Gastroesophageal sphincter (tissue), 4 donors: Measurements from ENCODE around the gene MRPL23. TPM values are rescaled to one million over a fixed set of nuclear protein-coding genes. Genes with fewer than 3 reads are reported as not detected.

Experiments used
- ATAC-seq: fragments of 150-250 bp; one replicate; pipeline ENCODE4 v1.9.1; 2016; ENCODE audit warnings: mild to moderate bottlenecking, moderate library complexity
- H3K27ac ChIP-seq, 4 donors: fragments of 200-600 bp; sonication (generic) in 3 of 4; 1 replicate in 3 of 4; 2 replicates in 1 of 4; pipeline ENCODE4 v1.5.1; 2016 to 2019
- H3K27me3 ChIP-seq: fragments of 200-600 bp; sonication (generic); one replicate; pipeline ENCODE4 v1.5.1; 2019
- H3K36me3 ChIP-seq, 2 donors: fragments of 200-600 bp; sonication (generic); one replicate each; pipeline ENCODE4 v1.5.1; 2019; ENCODE audit warnings: control low read depth in 1 of 2
- H3K4me1 ChIP-seq, 3 donors: fragments of 200-600 bp; sonication (generic); 1 replicate in 2 of 3; 2 replicates in 1 of 3; pipeline ENCODE4 v1.5.1; 2016 to 2019; ENCODE audit warnings: control low read depth in 2 of 3
- H3K4me3 ChIP-seq, 2 donors: fragments of 200-600 bp; sonication (generic); one replicate each; pipeline ENCODE4 v1.5.1; 2019; ENCODE audit warnings: mild to moderate bottlenecking in 1 of 2, moderate library complexity in 1 of 2
- H3K9me3 ChIP-seq, 3 donors: fragments of 200-600 bp; sonication (generic); one replicate each; pipeline ENCODE4 v1.5.1; 2017 to 2019; ENCODE audit warnings: control low read depth in 2 of 3
- EP300 ChIP-seq: sonication (generic); formaldehyde crosslinking; IDR thresholded peaks from one replicate; pipeline ENCODE4 v1.6.1; 2017; ENCODE audit warnings: antibody characterized with exemption, mild to moderate bottlenecking
- POLR2A ChIP-seq, 2 donors: fragments of 450-650 bp; IDR thresholded peaks; one replicate each; pipeline ENCODE4 v1.6.1; 2017; ENCODE audit warnings: antibody characterized with exemption in 2 of 2, mild to moderate bottlenecking in 2 of 2, moderate library complexity in 1 of 2
- POLR2AphosphoS5 ChIP-seq: sonication (generic); formaldehyde crosslinking; IDR thresholded peaks from one replicate; pipeline ENCODE4 v1.6.1; 2017; ENCODE audit warnings: antibody characterized with exemption
- WGBS, 2 donors: methylation state at CpG; one replicate each; pipeline ENCODE4 v1.1.5; 2018; ENCODE audit warnings: low coverage in 1 of 2; 5-methylcytosine and 5-hydroxymethylcytosine counted together
- total RNA-seq, 4 donors: library from RNA; depleted of rRNA; stranded (reverse); fragments of >200 nt; gene quantifications; one replicate each; pipeline ENCODE4 v1.1.0, GENCODE V29; 2016
- TF ChIP-seq, protein P1 (sequence below), 4 experiments: fragments of 200-600 bp in 2 of 4; fragments of 450-650 bp in 2 of 4; sonication (generic) in 1 of 4; IDR thresholded peaks; one replicate each; pipeline ENCODE4 v1.5.1; 2017 to 2019; ENCODE audit warnings: antibody characterized with exemption in 4 of 4, mild to moderate bottlenecking in 2 of 4, moderate library complexity in 2 of 4

Gene MRPL23
- total RNA-seq, 4 donors from 2014 or later = 87.0 to 132 (median 106) TPM

GRCh38 chr11:1924646-1925372 is 22.3 kb upstream of the MRPL23 start:
- 80 to 89% methylated on average over 1 to 9 of the region's 21 CpGs for WGBS, 2 donors
- Histone ChIP-seq H3K36me3 (no peaks in the 10 kb centered on the region), H3K27me3 (peaks cover 15% of the 10 kb centered on the region), H3K4me1 (peaks cover 0 to 45% (median 33%) of the 10 kb centered on the region in 3 donors), H3K4me3 (no peak overlapping the region), H3K9me3 (no peaks in the 10 kb centered on the region), H3K27ac (peak overlapping the region in 1 of 4 donors; percentile 30)
- TF ChIP-seq EP300 (no peak), POLR2A (IDR thresholded peaks at IDR 0.05) (no peak), POLR2AphosphoS5 (no peak)
- TF ChIP-seq, protein P1, sequence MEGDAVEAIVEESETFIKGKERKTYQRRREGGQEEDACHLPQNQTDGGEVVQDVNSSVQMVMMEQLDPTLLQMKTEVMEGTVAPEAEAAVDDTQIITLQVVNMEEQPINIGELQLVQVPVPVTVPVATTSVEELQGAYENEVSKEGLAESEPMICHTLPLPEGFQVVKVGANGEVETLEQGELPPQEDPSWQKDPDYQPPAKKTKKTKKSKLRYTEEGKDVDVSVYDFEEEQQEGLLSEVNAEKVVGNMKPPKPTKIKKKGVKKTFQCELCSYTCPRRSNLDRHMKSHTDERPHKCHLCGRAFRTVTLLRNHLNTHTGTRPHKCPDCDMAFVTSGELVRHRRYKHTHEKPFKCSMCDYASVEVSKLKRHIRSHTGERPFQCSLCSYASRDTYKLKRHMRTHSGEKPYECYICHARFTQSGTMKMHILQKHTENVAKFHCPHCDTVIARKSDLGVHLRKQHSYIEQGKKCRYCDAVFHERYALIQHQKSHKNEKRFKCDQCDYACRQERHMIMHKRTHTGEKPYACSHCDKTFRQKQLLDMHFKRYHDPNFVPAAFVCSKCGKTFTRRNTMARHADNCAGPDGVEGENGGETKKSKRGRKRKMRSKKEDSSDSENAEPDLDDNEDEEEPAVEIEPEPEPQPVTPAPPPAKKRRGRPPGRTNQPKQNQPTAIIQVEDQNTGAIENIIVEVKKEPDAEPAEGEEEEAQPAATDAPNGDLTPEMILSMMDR (IDR thresholded peaks at IDR 0.05) = no peak
- no peak for ATAC-seq

DNA sequence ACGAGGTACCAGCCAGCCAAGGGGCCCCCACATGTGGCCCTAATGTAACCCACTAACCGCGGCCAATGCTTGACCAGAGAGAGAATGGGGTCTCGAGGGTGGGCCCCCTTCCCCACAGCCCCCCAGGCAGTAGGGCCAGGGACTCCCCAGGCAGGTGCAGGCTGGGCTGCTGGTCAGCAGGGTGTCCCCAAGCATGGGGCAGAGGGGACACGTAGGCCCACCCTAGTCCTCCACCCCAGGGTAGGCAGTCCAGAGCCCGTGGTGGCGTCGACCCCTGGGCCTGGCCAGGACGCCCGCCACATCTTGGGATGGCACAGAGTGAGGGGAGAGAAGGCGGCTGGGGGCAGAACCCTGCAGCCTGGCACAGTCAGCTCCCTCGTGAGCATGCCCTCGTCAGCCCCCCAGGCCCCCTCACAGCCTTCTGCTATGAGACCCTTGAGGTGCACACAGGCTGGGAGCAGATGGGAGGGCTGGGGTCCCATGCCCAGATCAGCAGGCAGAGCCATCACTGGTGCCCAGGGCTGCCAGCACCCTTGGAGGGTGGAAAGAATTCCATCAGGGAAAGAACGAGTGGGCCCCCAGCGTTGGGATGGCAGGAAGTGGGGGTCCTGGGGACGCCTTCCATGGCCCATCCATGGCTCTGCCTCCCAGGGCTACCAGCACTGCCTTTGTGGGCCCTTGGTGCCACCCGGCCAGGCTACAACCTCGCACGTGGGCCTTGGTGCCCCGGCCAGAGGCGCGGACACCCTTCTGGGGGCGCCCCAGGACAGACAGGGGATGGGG is 21.6 kb upstream of the MRPL23 start:
- WGBS, 2 donors = 83% methylated on average over 1 of the region's 23 CpGs; no CpG with 5 or more reads in 1 of the 2 donors
- Histone ChIP-seq H3K4me1 (peaks cover 0 to 45% (median 33%) of the 10 kb centered on the region in 3 donors), H3K9me3 (no peaks in the 10 kb centered on the region), H3K27me3 (peaks cover 11% of the 10 kb centered on the region), H3K27ac (peak overlapping the region in 1 of 4 donors; percentile 30), H3K36me3 (no peaks in the 10 kb centered on the region), H3K4me3 (no peak overlapping the region)
- TF ChIP-seq POLR2A (IDR thresholded peaks at IDR 0.05) = no peak
- TF ChIP-seq POLR2AphosphoS5 = no peak
- TF ChIP-seq, protein P1 (IDR thresholded peaks at IDR 0.05) = no peak
- no peak for TF ChIP-seq EP300
- ATAC-seq = no peak

DNA sequence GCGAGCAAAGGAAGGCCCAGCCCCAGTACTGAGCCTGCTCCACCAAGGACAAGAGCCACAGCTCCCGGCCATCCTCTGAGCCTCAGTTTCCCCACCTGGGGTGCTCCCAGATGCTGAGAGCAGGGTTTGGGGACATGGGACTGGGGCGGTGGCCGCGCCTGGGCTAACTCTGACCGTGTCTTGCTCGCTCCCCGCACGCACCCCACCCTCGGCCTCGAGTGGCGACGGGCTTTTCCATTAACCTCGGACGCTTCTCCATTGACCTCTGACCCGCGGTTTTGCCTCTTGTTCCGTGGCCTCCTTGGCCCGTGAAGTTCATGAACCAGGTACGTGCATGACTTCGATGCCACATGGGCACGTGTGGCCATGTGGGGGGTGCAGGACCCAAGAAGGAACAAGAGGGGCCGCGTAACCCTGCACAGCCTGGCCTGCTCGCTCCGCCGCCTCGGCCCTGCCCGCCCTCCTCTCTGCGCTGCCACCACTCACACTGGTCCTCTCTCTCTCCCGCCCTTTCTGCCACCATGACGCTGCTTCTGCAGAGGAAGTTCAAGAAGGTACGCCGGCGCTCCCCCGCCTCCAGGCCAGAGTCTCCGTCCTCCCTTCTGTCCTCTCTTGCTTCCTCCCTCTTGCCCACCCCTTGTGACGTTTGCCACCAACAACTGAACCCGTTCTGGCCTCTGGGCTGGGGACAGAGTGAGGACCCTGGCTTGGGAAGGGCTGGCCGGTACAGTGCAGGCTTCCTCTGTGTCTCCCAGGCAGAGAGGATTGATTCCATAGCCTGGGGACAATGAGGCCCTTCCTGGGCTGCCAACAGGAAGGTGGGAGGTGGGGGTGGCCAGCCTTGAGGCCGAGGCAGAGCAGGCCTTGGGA is 20.7 kb upstream of the MRPL23 start:
- no peak for ATAC-seq
- 87 to 89% methylated on average over 18 to 19 of the region's 41 CpGs for WGBS, 2 donors
- no peaks in the 10 kb centered on the region for H3K9me3 ChIP-seq
- no peaks in the 10 kb centered on the region for H3K36me3 ChIP-seq
- peaks cover 0 to 41% (median 26%) of the 10 kb centered on the region in 3 donors for H3K4me1 ChIP-seq
- peak overlapping the region in 1 of 4 donors; percentile 74 for H3K27ac ChIP-seq
- TF ChIP-seq POLR2AphosphoS5 (no peak), POLR2A (IDR thresholded peaks at IDR 0.05) (no peak), EP300 (no peak)
- TF ChIP-seq, protein P1 (IDR thresholded peaks at IDR 0.05) = no peak
- peaks cover 7% of the 10 kb centered on the region for H3K27me3 ChIP-seq
- H3K4me3 ChIP-seq = no peak overlapping the region

GRCh38 chr11:1927026-1927847 is 19.9 kb upstream of the MRPL23 start:
- Histone ChIP-seq H3K9me3 (no peaks in the 10 kb centered on the region), H3K27ac (peak overlapping the region in 3 of 4 donors; percentile 18 to 74 (median 57)), H3K4me3 (no peak overlapping the region), H3K27me3 (peaks cover 7% of the 10 kb centered on the region), H3K36me3 (no peaks in the 10 kb centered on the region), H3K4me1 (peaks cover 0 to 41% (median 21%) of the 10 kb centered on the region in 3 donors)
- TF ChIP-seq, protein P1 (IDR thresholded peaks at IDR 0.05) = no peak
- TF ChIP-seq EP300 = no peak
- no peak for TF ChIP-seq POLR2A (IDR thresholded peaks at IDR 0.05)
- TF ChIP-seq POLR2AphosphoS5 = no peak
- WGBS, 2 donors = 80 to 88% methylated on average over 1 to 4 of the region's 28 CpGs
- peak; percentile 50 for ATAC-seq
